ENCODE measurements around the gene FAM110C.

GRCh38 chr2:36318-36717 lies 10.0 kb downstream of the FAM110C start:
- TF ChIP-seq EZH2phosphoT487 (IDR thresholded peaks at IDR 0.05; ENCODE audit: low read length), result no peak
- TF ChIP-seq, protein P1, sequence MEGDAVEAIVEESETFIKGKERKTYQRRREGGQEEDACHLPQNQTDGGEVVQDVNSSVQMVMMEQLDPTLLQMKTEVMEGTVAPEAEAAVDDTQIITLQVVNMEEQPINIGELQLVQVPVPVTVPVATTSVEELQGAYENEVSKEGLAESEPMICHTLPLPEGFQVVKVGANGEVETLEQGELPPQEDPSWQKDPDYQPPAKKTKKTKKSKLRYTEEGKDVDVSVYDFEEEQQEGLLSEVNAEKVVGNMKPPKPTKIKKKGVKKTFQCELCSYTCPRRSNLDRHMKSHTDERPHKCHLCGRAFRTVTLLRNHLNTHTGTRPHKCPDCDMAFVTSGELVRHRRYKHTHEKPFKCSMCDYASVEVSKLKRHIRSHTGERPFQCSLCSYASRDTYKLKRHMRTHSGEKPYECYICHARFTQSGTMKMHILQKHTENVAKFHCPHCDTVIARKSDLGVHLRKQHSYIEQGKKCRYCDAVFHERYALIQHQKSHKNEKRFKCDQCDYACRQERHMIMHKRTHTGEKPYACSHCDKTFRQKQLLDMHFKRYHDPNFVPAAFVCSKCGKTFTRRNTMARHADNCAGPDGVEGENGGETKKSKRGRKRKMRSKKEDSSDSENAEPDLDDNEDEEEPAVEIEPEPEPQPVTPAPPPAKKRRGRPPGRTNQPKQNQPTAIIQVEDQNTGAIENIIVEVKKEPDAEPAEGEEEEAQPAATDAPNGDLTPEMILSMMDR (IDR thresholded peaks at IDR 0.05; ENCODE audit: low read length), result no peak

Measured in MM.1S (cell line).